A673 (cell line): ENCODE results near the gene EXOG. TPM values are rescaled to one million over a fixed set of nuclear protein-coding genes. Genes with fewer than 3 reads are reported as not detected.
A peak's percentile ranks its signal among the peaks of the same experiment; 100 is the strongest.

Experiments
- BruUV-seq: library from RNA; stranded (reverse); fragments of 400-500 nt; replicated peaks from 2 replicates; lab custom pipeline; 2021; lab: Mats Ljungman, UMichigan
- CTCF ChIA-PET: fragments of 300-600 bp; sonication (Branson Sonifier 250); formaldehyde crosslinking; loops from one replicate; lab custom pipeline; 2022; ENCODE audit warnings: antibody characterized with exemption; lab: Charles Lee
- POLR2A ChIA-PET: fragments of 300-600 bp; sonication (Branson Sonifier 250); formaldehyde crosslinking; loops from one replicate; lab custom pipeline; 2022; ENCODE audit warnings: antibody characterized with exemption; ENCODE audit not compliant: low non-redundant PET; lab: Charles Lee
- DNase-seq: peaks from one replicate; pipeline ENCODE4 v3.0.0-alpha.2; 2015; ENCODE audit warnings: low spot score
- H3K27ac ChIP-seq: fragments of 200-600 bp; sonication (generic); 2 replicates; pipeline ENCODE4 v1.5.1; 2016; ENCODE audit warnings: mixed run types, low read depth, mild to moderate bottlenecking, mixed read lengths, antibody characterized with exemption, low read length; ENCODE audit not compliant: poor library complexity, severe bottlenecking
- H3K27me3 ChIP-seq: fragments of 200-600 bp; sonication (generic); replicated peaks from 2 replicates; pipeline ENCODE4 v1.6.1; 2017; ENCODE audit warnings: mixed run types, low read depth, mild to moderate bottlenecking, mixed read lengths, antibody characterized with exemption, low read length; ENCODE audit not compliant: insufficient read depth, poor library complexity
- H3K36me3 ChIP-seq: fragments of 200-600 bp; sonication (generic); 2 replicates; pipeline ENCODE4 v1.6.1; 2016; ENCODE audit warnings: mixed run types, mild to moderate bottlenecking, mixed read lengths, antibody characterized with exemption, low read length; ENCODE audit not compliant: insufficient read depth, poor library complexity, severe bottlenecking
- H3K4me1 ChIP-seq: fragments of 200-600 bp; sonication (generic); 2 replicates; pipeline ENCODE4 v1.6.1; 2017; ENCODE audit warnings: mixed run types, mild to moderate bottlenecking, mixed read lengths, antibody characterized with exemption, low read length; ENCODE audit not compliant: insufficient read depth, poor library complexity, severe bottlenecking
- H3K4me3 ChIP-seq: fragments of 200-600 bp; sonication (generic); 2 replicates; pipeline ENCODE4 v1.5.1; 2016; ENCODE audit warnings: low read depth, mixed run types, mild to moderate bottlenecking, mixed read lengths, low read length; ENCODE audit not compliant: poor library complexity, severe bottlenecking
- H3K9me3 ChIP-seq: fragments of 200-600 bp; sonication (generic); 2 replicates; pipeline ENCODE4 v1.6.1; 2016; ENCODE audit warnings: mixed run types, low read depth, mild to moderate bottlenecking, mixed read lengths, antibody characterized with exemption, low read length; ENCODE audit not compliant: poor library complexity, severe bottlenecking
- EZH2 ChIP-seq: fragments of 200-600 bp; sonication (generic); IDR thresholded peaks from 2 replicates; pipeline ENCODE4 v1.6.1; 2017; ENCODE audit warnings: borderline replicate concordance, low read depth, mild to moderate bottlenecking, mixed read lengths, antibody characterized with exemption, low read length; ENCODE audit not compliant: poor library complexity, severe bottlenecking
- intact Hi-C: fragments of 100-400 bp; cut with micrococcal nuclease; formaldehyde crosslinking; loops from one replicate; pipeline ENCODE4 v1.10.0; 2022; ENCODE audit not compliant: unreplicated experiment
- total RNA-seq: library from RNA; stranded (reverse); gene quantifications from 2 replicates; pipeline ENCODE4 v1.2.3, GENCODE V29; 2021
- TF ChIP-seq, protein P1 (sequence below): fragments of 300-800, 200-600 bp; sonication (generic); conservative IDR thresholded peaks from 2 replicates; pipeline ENCODE4 v1.5.1; 2017; ENCODE audit warnings: low read depth, mild to moderate bottlenecking, antibody characterized with exemption, low read length, moderate library complexity, mixed read lengths

Gene EXOG
- total RNA-seq, 1 experiment from 2014 or later, result 12.4 TPM

- ChIA-PET CTCF (no interaction called here), POLR2A (no interaction called here)
- intact Hi-C loops, result no loop called here
- no peaks in the 10 kb centered on the region for H3K9me3 ChIP-seq
- no peak overlapping the region for H3K27ac ChIP-seq
- no peak for TF ChIP-seq EZH2
- TF ChIP-seq, protein P1, sequence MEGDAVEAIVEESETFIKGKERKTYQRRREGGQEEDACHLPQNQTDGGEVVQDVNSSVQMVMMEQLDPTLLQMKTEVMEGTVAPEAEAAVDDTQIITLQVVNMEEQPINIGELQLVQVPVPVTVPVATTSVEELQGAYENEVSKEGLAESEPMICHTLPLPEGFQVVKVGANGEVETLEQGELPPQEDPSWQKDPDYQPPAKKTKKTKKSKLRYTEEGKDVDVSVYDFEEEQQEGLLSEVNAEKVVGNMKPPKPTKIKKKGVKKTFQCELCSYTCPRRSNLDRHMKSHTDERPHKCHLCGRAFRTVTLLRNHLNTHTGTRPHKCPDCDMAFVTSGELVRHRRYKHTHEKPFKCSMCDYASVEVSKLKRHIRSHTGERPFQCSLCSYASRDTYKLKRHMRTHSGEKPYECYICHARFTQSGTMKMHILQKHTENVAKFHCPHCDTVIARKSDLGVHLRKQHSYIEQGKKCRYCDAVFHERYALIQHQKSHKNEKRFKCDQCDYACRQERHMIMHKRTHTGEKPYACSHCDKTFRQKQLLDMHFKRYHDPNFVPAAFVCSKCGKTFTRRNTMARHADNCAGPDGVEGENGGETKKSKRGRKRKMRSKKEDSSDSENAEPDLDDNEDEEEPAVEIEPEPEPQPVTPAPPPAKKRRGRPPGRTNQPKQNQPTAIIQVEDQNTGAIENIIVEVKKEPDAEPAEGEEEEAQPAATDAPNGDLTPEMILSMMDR, result no peak
- no peaks in the 10 kb centered on the region for H3K27me3 ChIP-seq
- H3K4me3 ChIP-seq, result no peak overlapping the region
- no TSS peak for BruUV-seq
- no peaks in the 10 kb centered on the region for H3K4me1 ChIP-seq
- DNase-seq, result peak; percentile 31
- no peaks in the 10 kb centered on the region for H3K36me3 ChIP-seq
These were observed 45.7 kb downstream of the EXOG start for GRCh38 chr3:38541806-38542205.

DNA sequence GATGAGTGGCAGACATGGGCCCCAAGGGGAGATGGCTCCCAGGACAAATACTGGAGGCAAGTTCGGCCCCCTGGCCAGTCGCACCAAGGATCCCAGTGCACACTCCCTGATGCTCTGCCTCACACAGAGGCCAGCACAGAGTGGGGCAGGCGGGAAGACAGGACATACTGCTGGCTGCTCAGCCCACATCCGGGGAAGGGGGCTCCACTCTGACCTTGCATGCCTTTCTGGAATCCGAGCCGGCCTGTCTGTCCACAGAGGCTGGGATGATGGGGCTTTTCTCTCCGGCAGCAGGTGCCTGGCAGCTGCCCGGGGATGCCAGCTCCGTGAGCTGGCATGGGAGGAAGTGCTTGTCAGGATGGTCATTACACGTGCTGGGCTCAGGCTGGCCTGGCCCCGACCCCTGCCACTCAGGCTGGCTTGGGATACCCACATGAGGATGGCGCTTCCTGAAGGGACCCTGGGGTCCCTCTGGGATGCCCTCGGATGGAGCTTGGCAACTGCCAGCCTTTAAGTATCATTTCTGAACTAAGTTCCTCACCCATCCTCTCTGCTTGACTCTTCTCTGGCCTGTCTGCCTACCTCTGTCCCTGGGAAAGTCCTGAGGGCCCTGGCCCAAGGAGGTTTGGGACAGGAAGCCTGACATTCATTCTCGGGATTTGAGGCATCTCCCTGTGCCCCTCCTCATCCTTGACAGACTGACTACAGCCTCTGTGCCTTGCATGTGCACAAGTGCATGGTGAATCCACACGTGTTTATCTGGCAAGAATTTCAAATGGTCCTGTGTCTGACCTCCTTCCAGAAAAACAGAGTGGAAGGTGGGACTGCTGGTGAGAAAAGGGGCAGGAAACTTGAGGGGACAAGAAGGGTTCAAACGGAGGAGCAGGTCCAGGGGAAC lies 46.5 kb downstream of the EXOG start:
- H3K27ac ChIP-seq, result no peak overlapping the region
- TF ChIP-seq, protein P1, result no peak
- TF ChIP-seq EZH2, result no peak
- H3K9me3 ChIP-seq, result no peaks in the 10 kb centered on the region
- H3K27me3 ChIP-seq, result no peaks in the 10 kb centered on the region
- BruUV-seq, result no TSS peak
- H3K36me3 ChIP-seq, result no peaks in the 10 kb centered on the region
- intact Hi-C loops, result no loop called here
- ChIA-PET POLR2A (no interaction called here), CTCF (no interaction called here)
- H3K4me3 ChIP-seq, result no peak overlapping the region
- H3K4me1 ChIP-seq, result no peaks in the 10 kb centered on the region
- DNase-seq, result no peak

- intact Hi-C loops, result no loop called here
- POLR2A ChIA-PET, result no interaction called here
These were observed 47.4 kb downstream of the EXOG start for GRCh38 chr3:38543586-38543985.

More at GRCh38 chr3:38543586-38543985, 47.4 kb downstream of the EXOG start:
- no peak overlapping the region for H3K4me3 ChIP-seq
- TF ChIP-seq, protein P1, result no peak
- no peak for TF ChIP-seq EZH2
- H3K4me1 ChIP-seq, result no peaks in the 10 kb centered on the region
- H3K9me3 ChIP-seq, result no peaks in the 10 kb centered on the region
- DNase-seq, result no peak
- no peaks in the 10 kb centered on the region for H3K27me3 ChIP-seq
- H3K27ac ChIP-seq, result no peak overlapping the region
- CTCF ChIA-PET, result no interaction called here
- H3K36me3 ChIP-seq, result no peaks in the 10 kb centered on the region
- no TSS peak for BruUV-seq
